ENCODE measurements around the gene MCTP1. TPM values are rescaled to one million over a fixed set of nuclear protein-coding genes. Genes with fewer than 3 reads are reported as not detected.

MCTP1 gene
- total and polyA plus RNA-seq, 2 donors from 2014 or later, result 1.4 to 19.3 TPM

GRCh38 chr5:94731471-94731870 is 553.4 kb downstream of the MCTP1 start:
- intact Hi-C loops (cut with DNase I), result no loop called here
- Histone ChIP-seq H3K27me3 (ENCODE audit: control insufficient read depth, insufficient read depth, low read length) (no peaks in the 10 kb centered on the region), H3K36me3 (ENCODE audit: control insufficient read depth in 2 of 3, insufficient read depth in 3 of 3, low read length in 3 of 3) (no peaks in the 10 kb centered on the region), H3K4me3 (ENCODE audit: low read length in 3 of 3) (no peak overlapping the region), H3K9me3 (ENCODE audit: control insufficient read depth in 2 of 3, insufficient read depth in 1 of 3, low read length in 3 of 3) (no peaks in the 10 kb centered on the region), H3K9ac (ENCODE audit: low read length in 3 of 3) (no peak overlapping the region), H3K4me1 (ENCODE audit: control insufficient read depth in 2 of 3, insufficient read depth in 2 of 3, low read depth in 1 of 3, low read length in 3 of 3) (no peaks in the 10 kb centered on the region), H3K27ac (ENCODE audit: low read depth in 2 of 2, low read length in 2 of 2) (no peak overlapping the region)
- FAIRE-seq (no peak), DNase-seq (no peak)
- no peak for TF ChIP-seq CTCF (IDR thresholded peaks at IDR 0.05; ENCODE audit: borderline replicate concordance, extremely low read depth, insufficient read depth)

GRCh38 chr5:94725142-94725541 is 559.8 kb downstream of the MCTP1 start:
- intact Hi-C loops (cut with DNase I), result no loop called here
- H3K9me3 ChIP-seq (ENCODE audit: control insufficient read depth in 2 of 3, insufficient read depth in 1 of 3, low read length in 3 of 3), result no peaks in the 10 kb centered on the region
- H3K27ac ChIP-seq (ENCODE audit: low read depth in 2 of 2, low read length in 2 of 2), result no peak overlapping the region

GRCh38 chr5:94715768-94716167 is 569.1 kb downstream of the MCTP1 start:
- Histone ChIP-seq H3K9me3 (ENCODE audit: control insufficient read depth in 2 of 3, insufficient read depth in 1 of 3, low read length in 3 of 3) (no peaks in the 10 kb centered on the region), H3K9ac (ENCODE audit: low read length in 3 of 3) (no peak overlapping the region), H3K4me3 (ENCODE audit: low read length in 3 of 3) (no peak overlapping the region), H3K27me3 (ENCODE audit: control insufficient read depth, insufficient read depth, low read length) (no peaks in the 10 kb centered on the region), H3K36me3 (ENCODE audit: control insufficient read depth in 2 of 3, insufficient read depth in 3 of 3, low read length in 3 of 3) (no peaks in the 10 kb centered on the region), H3K27ac (ENCODE audit: low read depth in 2 of 2, low read length in 2 of 2) (no peak overlapping the region), H3K4me1 (ENCODE audit: control insufficient read depth in 2 of 3, insufficient read depth in 2 of 3, low read depth in 1 of 3, low read length in 3 of 3) (no peaks in the 10 kb centered on the region)
- DNase-seq (no peak), FAIRE-seq (no peak)
- no peak for TF ChIP-seq CTCF (IDR thresholded peaks at IDR 0.05; ENCODE audit: borderline replicate concordance, extremely low read depth, insufficient read depth)
- intact Hi-C loops (cut with DNase I), result no loop called here

More at GRCh38 chr5:94725142-94725541, 559.8 kb downstream of the MCTP1 start:
- Histone ChIP-seq H3K36me3 (ENCODE audit: control insufficient read depth in 2 of 3, insufficient read depth in 3 of 3, low read length in 3 of 3) (no peaks in the 10 kb centered on the region), H3K27me3 (ENCODE audit: control insufficient read depth, insufficient read depth, low read length) (no peaks in the 10 kb centered on the region), H3K4me1 (ENCODE audit: control insufficient read depth in 2 of 3, insufficient read depth in 2 of 3, low read depth in 1 of 3, low read length in 3 of 3) (no peaks in the 10 kb centered on the region), H3K9ac (ENCODE audit: low read length in 3 of 3) (no peak overlapping the region), H3K4me3 (ENCODE audit: low read length in 3 of 3) (no peak overlapping the region)
- FAIRE-seq (no peak), DNase-seq (no peak)
- no peak for TF ChIP-seq CTCF (IDR thresholded peaks at IDR 0.05; ENCODE audit: borderline replicate concordance, extremely low read depth, insufficient read depth)

GRCh38 chr5:94711785-94712184 is 573.1 kb downstream of the MCTP1 start:
- no peak for TF ChIP-seq CTCF (IDR thresholded peaks at IDR 0.05; ENCODE audit: borderline replicate concordance, extremely low read depth, insufficient read depth)
- intact Hi-C loops (cut with DNase I), result no loop called here
- H3K27ac ChIP-seq (ENCODE audit: low read depth in 2 of 2, low read length in 2 of 2), result no peak overlapping the region
- peaks cover 0 to 2% (median 0%) of the 10 kb centered on the region in 3 donors for H3K36me3 ChIP-seq (ENCODE audit: control insufficient read depth in 2 of 3, insufficient read depth in 3 of 3, low read length in 3 of 3)
- H3K27me3 ChIP-seq (ENCODE audit: control insufficient read depth, insufficient read depth, low read length), result no peaks in the 10 kb centered on the region
- no peak for FAIRE-seq
- H3K9ac ChIP-seq (ENCODE audit: low read length in 3 of 3), result no peak overlapping the region
- H3K4me3 ChIP-seq (ENCODE audit: low read length in 3 of 3), result no peak overlapping the region
- H3K4me1 ChIP-seq (ENCODE audit: control insufficient read depth in 2 of 3, insufficient read depth in 2 of 3, low read depth in 1 of 3, low read length in 3 of 3), result no peaks in the 10 kb centered on the region
- no peak for DNase-seq
- no peaks in the 10 kb centered on the region for H3K9me3 ChIP-seq (ENCODE audit: control insufficient read depth in 2 of 3, insufficient read depth in 1 of 3, low read length in 3 of 3)

All from kidney (tissue), 14 donors.